ENCODE measurements around the gene TMEM232.

Gene TMEM232

GRCh38 chr5:110507972-110508371 lies 218.5 kb downstream of the TMEM232 start:
- no peak for DNase-seq

GRCh38 chr5:110506378-110506777 lies 220.1 kb downstream of the TMEM232 start:
- no peak for DNase-seq

DNA sequence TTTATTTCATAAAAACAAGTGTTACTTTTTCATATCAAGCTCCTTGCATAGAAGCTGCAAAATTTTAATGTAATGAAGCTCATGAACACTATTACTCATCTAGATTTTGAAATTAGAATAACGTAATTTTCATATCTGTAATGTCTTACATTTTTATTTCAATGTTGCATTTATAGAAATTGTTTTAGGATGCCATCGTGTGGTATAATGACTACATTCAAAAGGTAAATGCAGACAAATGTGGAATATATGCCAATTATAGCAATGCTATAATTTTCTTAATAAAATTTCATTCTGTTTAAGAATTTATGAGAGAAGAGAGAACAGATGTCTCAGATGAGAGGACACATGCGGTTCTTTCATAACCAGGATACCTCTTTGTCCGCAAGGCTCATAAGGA lies 230.2 kb downstream of the TMEM232 start:
- DNase-seq, result no peak

DNA sequence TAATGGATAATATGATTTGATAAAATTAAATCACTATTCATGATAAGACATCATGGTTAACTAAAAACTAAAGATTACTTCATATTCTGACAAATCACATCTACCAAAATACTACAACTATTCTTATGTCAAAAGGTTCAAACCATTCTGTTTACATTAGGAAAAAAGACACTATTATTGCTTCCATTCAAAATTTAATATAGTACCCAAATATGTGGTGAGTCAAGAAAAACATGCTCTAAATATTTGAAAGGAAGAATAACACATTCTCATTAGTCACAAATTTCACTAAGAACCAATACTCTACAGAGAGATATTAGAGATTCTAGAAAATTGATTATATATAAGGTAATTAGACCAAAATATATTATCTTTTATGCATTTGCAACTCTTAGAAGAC lies 234.0 kb downstream of the TMEM232 start:
- DNase-seq, result no peak

- no peak for DNase-seq
These were observed 247.6 kb downstream of the TMEM232 start for GRCh38 chr5:110478895-110479294.

DNA sequence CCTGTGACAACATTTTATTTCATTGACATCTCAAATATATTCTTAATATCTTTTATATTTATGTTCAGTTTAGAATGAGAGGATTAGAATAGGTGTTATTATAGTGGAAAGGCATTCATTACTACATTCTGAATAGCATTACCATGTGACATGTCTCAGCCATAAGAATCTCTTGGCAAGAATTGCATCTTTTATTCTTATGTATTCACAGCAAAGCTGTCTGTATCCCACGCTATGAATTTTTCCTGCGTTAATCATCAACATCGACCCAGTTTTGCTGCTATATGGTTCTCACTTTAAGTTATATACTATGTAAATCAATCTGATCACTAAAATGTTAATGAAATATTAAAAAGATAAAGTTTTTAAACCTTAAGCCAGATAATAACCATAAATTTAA lies 248.6 kb downstream of the TMEM232 start:
- no peak for DNase-seq

GRCh38 chr5:110476164-110476563 lies 250.3 kb downstream of the TMEM232 start:
- no peak for DNase-seq

DNA sequence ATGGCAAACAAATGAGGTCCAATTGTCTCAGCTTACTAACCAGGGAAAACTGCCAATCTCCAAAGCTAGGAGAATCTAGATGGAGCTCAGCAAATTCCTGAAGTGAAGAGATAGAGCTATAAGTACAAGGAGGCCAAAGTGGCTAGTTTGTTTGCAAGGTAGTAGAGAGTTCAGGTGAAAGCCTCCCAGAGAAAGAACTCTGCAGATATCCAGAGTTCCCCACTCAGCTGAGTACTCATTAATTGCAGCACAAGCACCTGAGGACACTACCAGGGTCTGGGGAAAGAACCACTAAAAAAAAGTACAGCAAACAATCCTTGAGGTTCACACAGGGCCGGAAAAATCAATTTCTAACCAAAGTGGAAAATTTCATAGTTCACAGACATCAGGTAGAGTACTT lies 250.9 kb downstream of the TMEM232 start:
- no peak for DNase-seq

DNA sequence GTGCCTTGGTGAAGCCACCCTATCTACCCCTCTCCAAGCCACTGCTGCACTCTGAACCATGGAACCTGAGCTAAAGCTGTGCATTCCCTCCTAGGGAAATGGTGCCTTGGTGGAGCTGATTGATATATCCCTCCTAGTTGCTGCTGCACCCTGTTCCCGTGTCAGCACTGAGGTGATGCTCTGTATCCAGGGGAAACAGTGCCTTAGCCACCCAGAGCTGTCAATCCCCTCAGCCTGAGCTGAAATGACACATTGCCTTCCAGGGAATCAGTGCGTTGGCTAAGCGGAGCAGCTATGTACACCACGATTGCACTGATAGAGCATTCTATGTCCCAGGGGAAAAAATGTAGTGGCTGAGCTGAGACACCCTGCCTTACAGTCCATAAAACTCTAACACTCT lies 257.0 kb downstream of the TMEM232 start:
- no peak for DNase-seq

DNA sequence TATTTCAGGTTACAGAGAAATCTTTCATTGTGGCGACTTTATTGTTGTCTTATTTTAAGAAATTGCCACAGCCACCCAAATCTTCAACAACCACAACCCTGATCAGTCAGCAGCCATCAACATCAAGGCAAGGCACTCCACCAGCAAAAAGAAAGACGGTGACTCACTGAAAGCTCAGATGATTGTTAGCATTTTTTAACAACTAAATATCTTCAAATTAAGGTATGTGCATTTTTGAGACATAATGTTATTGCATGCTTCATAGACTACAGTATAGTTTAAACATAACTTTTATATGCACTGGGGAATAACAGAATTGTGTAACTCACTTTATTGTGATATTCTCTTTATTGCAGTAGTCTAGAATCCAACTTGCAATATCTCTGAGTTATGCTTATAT lies 263.4 kb downstream of the TMEM232 start:
- DNase-seq, result no peak

DNA sequence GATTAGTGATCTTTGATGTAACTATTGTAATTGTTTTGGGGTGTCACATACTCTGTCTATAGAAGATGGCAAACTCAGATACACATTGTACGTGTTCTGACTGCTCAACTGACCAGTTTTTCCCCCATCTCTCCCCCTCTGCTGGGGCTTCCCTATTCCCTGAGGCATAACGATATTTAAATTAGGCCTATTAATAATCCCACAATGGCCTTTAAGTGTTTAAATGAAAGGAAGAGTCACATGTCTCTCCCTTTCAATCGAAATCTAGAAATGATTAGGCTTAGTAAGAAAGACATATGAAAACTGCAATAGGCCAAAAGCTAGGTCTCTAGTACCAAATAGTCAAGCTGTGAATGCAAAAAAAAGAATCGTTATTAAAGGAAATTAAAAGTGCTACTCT lies 265.6 kb downstream of the TMEM232 start:
- no peak for DNase-seq

DNA sequence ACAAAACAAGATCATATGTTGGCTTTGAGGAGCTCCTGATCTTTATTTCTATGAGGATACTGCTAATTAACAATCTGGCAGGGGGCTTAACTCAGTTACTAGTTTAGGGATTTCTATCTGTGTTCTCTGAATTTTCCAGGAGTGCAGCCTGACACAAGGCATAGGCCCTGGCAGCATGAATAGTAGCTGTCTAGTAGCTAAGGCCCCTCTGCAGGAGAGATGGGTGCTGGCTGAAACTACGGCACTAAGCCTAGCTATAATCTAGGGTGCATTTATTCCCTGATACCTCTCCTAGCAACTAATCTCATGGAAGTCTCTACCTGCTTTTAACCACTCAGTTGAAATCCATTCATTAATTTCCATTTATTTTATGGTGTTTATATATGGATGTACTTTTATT lies 268.2 kb downstream of the TMEM232 start:
- no peak for DNase-seq

GRCh38 chr5:110442856-110443255 lies 283.6 kb downstream of the TMEM232 start:
- DNase-seq, result no peak

DNA sequence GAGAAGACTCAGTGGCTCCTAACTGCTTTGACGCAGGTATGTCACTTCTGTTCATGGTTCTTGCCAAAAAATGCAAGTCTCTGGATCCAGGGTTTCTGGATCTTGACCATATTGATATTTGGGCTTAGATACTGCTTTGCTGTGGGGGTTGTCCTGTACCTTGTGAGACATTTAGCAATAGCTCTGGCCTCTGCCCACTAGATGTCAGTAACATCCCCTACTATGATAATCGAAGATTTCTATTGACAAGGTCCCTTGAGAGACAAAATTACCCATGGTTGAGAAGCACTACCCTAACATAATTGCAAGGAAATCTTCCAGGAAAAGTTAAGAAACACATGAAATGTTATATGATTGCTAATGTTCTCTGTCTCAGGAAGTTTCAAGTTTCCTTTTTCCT lies 285.4 kb downstream of the TMEM232 start:
- no peak for DNase-seq

GRCh38 chr5:110440058-110440457 lies 286.4 kb downstream of the TMEM232 start:
- DNase-seq, result no peak

DNA sequence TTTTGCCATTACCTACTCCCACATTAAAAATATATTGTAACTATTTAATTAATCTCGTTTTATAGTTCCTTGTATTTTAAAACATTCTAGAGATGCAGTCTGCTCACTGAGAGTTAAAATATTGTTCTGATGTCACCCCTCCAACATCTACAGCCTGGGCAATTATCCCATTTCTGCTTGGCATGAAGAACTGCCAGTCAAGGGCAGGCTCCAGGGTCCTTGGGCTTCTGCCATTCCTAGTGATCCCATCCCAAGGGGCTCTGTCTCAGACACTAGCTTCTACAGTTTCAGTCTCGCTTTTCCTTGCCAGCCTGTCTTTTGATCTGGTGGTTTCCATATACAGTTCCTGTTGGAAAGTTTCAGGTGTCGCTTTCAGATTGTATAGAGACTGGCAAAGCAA lies 287.2 kb downstream of the TMEM232 start:
- no peak for DNase-seq

DNA sequence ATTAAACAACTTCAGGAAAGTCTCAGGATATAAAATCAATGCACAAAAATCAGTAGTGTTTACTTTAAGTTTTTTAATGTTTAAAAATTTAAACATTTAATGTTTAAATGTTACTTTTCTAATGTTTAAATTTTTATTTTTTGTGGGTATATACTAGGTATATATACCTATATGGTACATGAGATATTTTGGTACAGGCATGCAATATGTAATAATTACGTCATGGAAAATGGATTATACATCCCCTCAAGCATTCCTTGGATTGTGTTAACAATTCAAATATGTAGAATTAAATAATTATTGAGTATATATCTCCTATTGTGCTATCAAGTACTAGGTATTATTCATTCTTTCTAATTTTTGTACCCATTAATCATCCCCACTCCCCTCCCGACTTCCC lies 291.3 kb downstream of the TMEM232 start:
- DNase-seq, result no peak

- no peak for DNase-seq
These were observed 294.9 kb downstream of the TMEM232 start for GRCh38 chr5:110431603-110432002.

GRCh38 chr5:110414360-110414759 lies 312.1 kb downstream of the TMEM232 start:
- no peak for DNase-seq

DNA sequence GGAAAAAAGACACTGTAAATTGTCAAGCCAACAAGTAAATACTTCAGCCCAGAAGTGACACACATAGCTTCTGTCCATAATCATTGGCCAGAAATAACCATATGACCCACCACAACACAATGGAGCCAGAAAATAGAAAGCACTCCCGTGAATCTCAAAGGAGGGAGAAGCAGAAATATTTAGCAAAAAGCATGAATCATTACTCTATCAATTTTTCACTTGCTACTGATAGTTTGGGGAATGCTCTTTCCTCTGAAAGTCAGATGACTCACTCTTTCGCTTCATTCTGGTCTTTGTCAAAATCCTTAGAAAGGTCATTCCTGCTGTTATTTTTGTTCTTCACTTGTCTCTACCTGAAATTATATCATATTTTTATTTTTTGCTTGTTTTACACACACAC lies 312.6 kb downstream of the TMEM232 start:
- no peak for DNase-seq

GRCh38 chr5:110409571-110409970 lies 316.9 kb downstream of the TMEM232 start:
- no peak for DNase-seq

DNA sequence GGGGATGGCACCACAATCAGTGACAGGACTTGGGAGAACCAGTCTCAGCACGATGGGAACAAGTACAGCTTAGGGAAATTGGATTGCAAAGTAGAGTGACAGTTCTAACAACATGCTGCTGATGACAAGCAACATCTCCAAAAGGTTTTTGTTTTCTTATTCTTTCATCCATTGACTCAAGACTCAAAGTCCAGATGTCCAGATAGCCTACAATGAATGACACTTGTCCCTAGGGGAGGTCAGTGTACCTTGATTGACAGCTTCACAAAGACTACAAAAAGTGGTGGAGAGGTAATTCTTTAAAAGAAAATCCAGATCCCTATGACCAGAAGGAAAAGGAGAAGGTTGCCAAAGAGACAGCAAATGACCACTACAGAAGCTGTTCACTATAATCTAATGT lies 323.9 kb downstream of the TMEM232 start:
- DNase-seq, result no peak

GRCh38 chr5:110401881-110402280 lies 324.6 kb downstream of the TMEM232 start:
- no peak for DNase-seq

GRCh38 chr5:110398951-110399350 lies 327.5 kb downstream of the TMEM232 start:
- no peak for DNase-seq

GRCh38 chr5:110397281-110397680 lies 329.2 kb downstream of the TMEM232 start:
- no peak for DNase-seq

- no peak for DNase-seq
These were observed 339.7 kb downstream of the TMEM232 start for GRCh38 chr5:110386782-110387181.

Data from activated CD4-positive, alpha-beta T cell treated with anti-CD3 and anti-CD28 coated beads for 1 hour (primary cell).